Fibroblast of mammary gland (primary cell): Measurements from ENCODE around the gene EXOC4.

ENCODE experiments used
- DNase-seq: peaks from one replicate; pipeline ENCODE4 v3.0.0-alpha.2; 2010; ENCODE audit warnings: low read depth
- H3K4me3 ChIP-seq: 2 replicates; pipeline ENCODE4 v1.5.1; 2011; ENCODE audit warnings: low read depth, mild to moderate bottlenecking, low read length, moderate library complexity; ENCODE audit not compliant: control insufficient read depth
- TF ChIP-seq, protein P1 (sequence below): conservative IDR thresholded peaks from 2 replicates; pipeline ENCODE4 v1.5.1; 2011; ENCODE audit warnings: low read depth, low read length, inconsistent platforms; ENCODE audit not compliant: control insufficient read depth, insufficient read depth

EXOC4 gene

DNA sequence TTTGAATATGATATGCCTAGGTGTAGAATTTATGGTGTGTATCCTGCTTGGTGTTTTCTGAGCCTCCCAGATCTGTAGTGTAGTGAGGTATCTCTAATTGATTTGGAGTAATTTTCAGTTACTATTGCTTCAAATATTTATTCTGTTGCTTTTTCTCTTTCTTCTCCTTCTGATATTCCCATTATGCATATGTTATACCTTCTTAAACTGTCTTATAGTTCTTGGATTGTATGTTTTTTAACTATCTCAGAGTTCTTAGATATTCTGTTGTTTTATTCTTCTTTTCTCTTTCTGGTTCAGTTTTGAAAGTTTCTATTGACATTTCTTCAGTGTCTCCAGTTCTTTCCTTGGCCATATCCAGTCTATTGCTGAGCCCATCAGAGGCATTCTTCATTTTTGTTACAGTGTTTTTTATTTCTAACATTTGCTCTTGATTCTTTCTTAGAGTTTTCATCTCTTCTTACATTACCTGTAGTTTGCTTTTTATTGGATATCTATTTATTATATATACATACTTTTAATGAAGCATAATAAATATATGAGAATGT is 668.8 kb downstream of the EXOC4 start:
- DNase-seq, result no peak
- H3K4me3 ChIP-seq, result no peak overlapping the region
- TF ChIP-seq, protein P1, sequence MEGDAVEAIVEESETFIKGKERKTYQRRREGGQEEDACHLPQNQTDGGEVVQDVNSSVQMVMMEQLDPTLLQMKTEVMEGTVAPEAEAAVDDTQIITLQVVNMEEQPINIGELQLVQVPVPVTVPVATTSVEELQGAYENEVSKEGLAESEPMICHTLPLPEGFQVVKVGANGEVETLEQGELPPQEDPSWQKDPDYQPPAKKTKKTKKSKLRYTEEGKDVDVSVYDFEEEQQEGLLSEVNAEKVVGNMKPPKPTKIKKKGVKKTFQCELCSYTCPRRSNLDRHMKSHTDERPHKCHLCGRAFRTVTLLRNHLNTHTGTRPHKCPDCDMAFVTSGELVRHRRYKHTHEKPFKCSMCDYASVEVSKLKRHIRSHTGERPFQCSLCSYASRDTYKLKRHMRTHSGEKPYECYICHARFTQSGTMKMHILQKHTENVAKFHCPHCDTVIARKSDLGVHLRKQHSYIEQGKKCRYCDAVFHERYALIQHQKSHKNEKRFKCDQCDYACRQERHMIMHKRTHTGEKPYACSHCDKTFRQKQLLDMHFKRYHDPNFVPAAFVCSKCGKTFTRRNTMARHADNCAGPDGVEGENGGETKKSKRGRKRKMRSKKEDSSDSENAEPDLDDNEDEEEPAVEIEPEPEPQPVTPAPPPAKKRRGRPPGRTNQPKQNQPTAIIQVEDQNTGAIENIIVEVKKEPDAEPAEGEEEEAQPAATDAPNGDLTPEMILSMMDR, result no peak

DNA sequence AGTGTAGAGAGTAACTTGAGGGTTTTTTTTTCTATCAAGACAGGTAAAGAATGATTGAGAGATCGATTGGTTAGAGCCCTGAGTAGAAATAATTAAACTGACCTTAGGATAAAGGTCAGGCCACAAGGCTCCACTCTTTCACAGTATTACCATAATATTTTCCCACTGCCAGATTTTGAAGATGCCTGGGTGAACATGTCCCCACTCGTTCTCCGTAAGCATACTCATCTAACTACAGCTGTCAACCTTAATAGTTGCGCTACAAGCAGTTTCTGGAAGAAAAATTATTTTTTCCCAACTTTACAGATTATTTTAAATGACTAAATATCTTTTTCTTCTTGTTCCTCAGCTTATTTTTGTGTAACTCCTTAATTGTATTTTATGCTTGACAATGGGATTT is 671.1 kb downstream of the EXOC4 start:
- TF ChIP-seq, protein P1, result no peak
- H3K4me3 ChIP-seq, result no peak overlapping the region
- no peak for DNase-seq

DNA sequence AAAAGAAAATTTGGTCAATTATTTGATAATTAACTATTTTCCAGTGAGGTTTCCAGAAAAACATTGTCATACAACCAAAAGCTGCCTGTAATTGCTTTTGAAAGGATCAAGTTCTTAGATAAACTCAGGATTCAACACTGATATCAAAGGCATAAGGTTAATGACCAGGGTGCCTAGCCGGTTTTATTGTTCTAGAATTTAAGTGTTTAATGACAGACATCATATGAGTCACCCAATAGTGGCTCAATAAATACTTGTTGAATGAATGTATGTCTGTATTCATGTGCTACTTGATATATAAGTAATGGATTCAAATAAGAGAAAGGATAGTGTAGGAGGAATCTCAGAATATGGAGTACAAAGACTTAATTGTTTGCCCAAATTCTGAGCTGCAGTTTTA is 678.2 kb downstream of the EXOC4 start:
- no peak for DNase-seq
- no peak overlapping the region for H3K4me3 ChIP-seq
- TF ChIP-seq, protein P1, result no peak

DNA sequence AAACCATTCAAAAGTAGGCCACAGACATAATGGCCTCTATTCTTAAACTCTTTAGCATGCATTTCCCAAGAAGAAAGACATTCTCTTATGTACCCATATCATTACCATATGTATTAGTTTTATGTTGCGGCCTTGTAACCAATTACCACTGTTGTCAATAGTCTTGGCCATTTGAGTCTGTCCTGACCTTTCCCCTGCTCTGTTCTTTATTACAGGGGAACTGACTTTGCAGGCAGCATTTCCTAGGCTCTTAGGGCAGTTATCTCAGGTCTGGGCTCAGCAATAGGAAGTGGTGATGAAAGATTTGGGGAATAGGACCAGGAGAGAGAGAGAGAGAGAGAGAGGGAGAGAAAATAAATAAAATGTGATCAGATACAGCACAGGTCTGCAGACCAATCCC is 679.7 kb downstream of the EXOC4 start:
- DNase-seq, result no peak
- no peak overlapping the region for H3K4me3 ChIP-seq
- TF ChIP-seq, protein P1, result no peak

DNA sequence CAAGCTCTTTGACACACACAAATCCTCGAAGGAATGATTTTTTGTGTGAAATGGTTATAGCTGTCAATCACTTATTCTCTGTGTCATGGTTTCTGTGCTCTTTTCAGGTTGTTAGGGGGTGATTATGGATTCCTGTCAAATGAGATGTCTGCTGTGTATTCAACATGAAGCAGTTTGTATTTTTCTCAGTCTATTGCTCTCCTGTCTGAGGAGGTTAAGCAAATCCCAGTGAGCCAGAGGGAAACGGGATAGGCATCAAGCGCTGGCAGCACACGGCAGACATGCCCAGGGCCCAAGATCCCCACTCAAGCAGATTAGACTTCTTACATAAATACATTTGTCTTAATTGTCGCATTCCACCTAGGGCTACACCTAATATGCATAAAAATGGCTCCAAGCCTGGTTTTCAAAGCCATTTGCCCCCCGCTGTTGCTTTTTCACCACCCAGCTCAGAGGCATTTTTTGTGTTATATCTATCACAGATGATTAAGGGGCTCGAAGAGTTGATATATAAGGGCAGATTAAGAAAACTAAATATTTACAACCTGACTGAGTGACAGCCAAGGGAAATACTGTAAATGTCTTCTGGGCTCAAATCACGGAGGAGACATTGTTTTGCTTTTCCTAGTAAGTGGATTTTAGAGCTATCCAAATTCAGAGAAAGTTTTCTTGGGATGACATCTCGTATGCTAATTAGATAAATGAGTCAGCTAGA is 681.5 kb downstream of the EXOC4 start:
- TF ChIP-seq, protein P1, result no peak
- no peak for DNase-seq
- no peak overlapping the region for H3K4me3 ChIP-seq

DNA sequence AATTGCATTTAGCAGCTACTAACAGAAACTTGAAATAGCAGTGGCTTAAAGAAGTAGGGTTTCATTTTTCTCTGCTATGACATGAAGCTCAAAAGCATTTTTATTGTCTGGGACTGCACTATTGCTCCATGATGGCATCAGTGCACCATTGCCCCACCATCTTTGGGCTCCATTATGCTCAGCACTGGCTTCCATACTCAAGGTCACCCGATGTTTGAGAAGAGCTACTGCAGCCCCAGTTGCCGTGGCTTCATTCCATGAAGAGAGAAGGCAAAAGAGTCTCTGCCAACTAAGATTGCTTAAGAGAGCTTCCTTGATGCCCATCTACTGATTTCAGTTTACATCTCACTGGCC is 682.1 kb downstream of the EXOC4 start:
- H3K4me3 ChIP-seq, result no peak overlapping the region
- TF ChIP-seq, protein P1, result no peak

More for the DNA sequence above, 682.1 kb downstream of the EXOC4 start:
- DNase-seq, result no peak
